ENCODE results near the gene PCDH9. TPM values are rescaled to one million over a fixed set of nuclear protein-coding genes. Genes with fewer than 3 reads are reported as not detected.

The PCDH9 gene
- total RNA-seq, 1 experiment from 2014 or later: 5.8 TPM

GRCh38 chr13:66835040-66835628 lies 395.0 kb downstream of the PCDH9 start:
- DNase-seq (ENCODE audit: low spot score): peak; percentile 66
- ChIA-PET POLR2A (ENCODE audit: low non-redundant PET) (no interaction called here), CTCF (no interaction called here)
- Histone ChIP-seq H3K27ac (ENCODE audit: low read depth, low read length, poor library complexity, severe bottlenecking) (no peak overlapping the region), H3K27me3 (replicated peaks; ENCODE audit: insufficient read depth, low read depth, low read length, poor library complexity) (no peaks in the 10 kb centered on the region), H3K4me3 (ENCODE audit: low read depth, low read length, poor library complexity, severe bottlenecking) (no peak overlapping the region), H3K4me1 (ENCODE audit: insufficient read depth, low read length, poor library complexity, severe bottlenecking) (peaks cover 6% of the 10 kb centered on the region), H3K9me3 (ENCODE audit: low read depth, low read length, poor library complexity, severe bottlenecking) (no peaks in the 10 kb centered on the region), H3K36me3 (ENCODE audit: insufficient read depth, low read length, poor library complexity, severe bottlenecking) (no peaks in the 10 kb centered on the region)
- TF ChIP-seq EZH2 (IDR thresholded peaks at IDR 0.05; ENCODE audit: borderline replicate concordance, low read depth, low read length, poor library complexity, severe bottlenecking) (no peak), CTCF (conservative IDR thresholded peaks at IDR 0.05; ENCODE audit: low read depth, low read length) (no peak)
- intact Hi-C loops (cut with micrococcal nuclease; ENCODE audit: unreplicated experiment): no loop called here
- no TSS peak for BruUV-seq (replicated peaks)

DNA sequence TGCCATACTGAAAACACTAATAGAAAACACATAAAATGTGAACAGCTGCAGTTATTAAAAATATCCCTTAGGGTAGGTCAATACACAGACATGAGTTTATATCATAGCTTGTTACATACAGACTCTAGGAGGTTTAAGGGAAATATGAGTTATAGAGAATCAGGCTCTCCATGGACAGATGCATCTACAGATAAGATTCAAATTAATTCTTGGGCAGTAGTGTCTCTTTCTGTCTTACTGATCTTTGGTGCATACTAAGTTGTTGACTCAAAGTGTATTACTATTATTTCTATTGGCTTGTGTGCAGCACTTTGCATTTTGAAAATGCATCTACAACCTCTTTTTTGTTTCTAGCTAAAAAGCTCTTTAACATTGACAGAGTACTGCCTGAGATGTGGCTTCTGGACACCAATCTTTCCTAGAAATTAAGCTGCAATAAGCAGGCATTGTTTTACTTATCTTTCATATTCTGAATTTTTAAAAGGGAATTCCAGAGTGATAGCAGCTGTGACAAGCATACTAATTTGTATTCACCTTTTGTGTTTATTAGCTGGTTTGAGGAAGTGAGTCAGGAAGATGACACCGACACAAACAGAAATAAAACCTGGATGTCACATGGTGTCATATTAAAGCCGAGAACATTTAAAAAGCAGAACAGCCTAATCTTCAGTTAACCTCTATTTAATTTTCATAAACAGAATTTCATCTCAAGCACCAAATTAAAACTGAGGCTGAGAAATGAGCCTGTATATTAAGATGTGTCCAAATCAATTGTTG lies 399.0 kb downstream of the PCDH9 start:
- no peak for DNase-seq (ENCODE audit: low spot score)
- no peak for TF ChIP-seq CTCF (conservative IDR thresholded peaks at IDR 0.05; ENCODE audit: low read depth, low read length)
- no peak for TF ChIP-seq EZH2 (IDR thresholded peaks at IDR 0.05; ENCODE audit: borderline replicate concordance, low read depth, low read length, poor library complexity, severe bottlenecking)

DNA sequence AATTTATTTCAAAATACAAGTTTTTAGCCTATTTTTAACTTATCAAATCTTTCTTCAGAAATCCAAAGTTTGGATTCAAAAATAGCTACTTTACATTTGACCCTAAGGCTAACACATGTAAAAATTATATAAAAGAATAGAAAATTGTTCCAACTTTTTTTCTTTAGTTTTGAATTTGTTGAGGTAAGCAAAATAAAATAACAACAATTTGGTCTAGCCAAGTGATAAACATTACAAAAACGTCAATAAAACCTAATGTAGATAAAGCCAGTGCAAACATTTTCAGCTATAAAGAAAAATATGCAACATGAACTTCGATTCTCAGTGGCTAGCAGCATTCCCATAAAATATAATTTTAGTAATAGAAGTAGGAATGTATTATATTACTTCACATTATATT lies 400.3 kb downstream of the PCDH9 start:
- ChIA-PET POLR2A (ENCODE audit: low non-redundant PET) (no interaction called here), CTCF (no interaction called here)
- TF ChIP-seq EZH2 (IDR thresholded peaks at IDR 0.05; ENCODE audit: borderline replicate concordance, low read depth, low read length, poor library complexity, severe bottlenecking) (no peak), CTCF (conservative IDR thresholded peaks at IDR 0.05; ENCODE audit: low read depth, low read length) (no peak)
- no peak for DNase-seq (ENCODE audit: low spot score)
- Histone ChIP-seq H3K9me3 (ENCODE audit: low read depth, low read length, poor library complexity, severe bottlenecking) (no peaks in the 10 kb centered on the region), H3K27me3 (replicated peaks; ENCODE audit: insufficient read depth, low read depth, low read length, poor library complexity) (no peaks in the 10 kb centered on the region), H3K27ac (ENCODE audit: low read depth, low read length, poor library complexity, severe bottlenecking) (no peak overlapping the region), H3K4me1 (ENCODE audit: insufficient read depth, low read length, poor library complexity, severe bottlenecking) (no peaks in the 10 kb centered on the region), H3K4me3 (ENCODE audit: low read depth, low read length, poor library complexity, severe bottlenecking) (no peak overlapping the region), H3K36me3 (ENCODE audit: insufficient read depth, low read length, poor library complexity, severe bottlenecking) (no peaks in the 10 kb centered on the region)
- intact Hi-C loops (cut with micrococcal nuclease; ENCODE audit: unreplicated experiment): no loop called here
- no TSS peak for BruUV-seq (replicated peaks)

More for the DNA sequence above, 399.0 kb downstream of the PCDH9 start:
- Histone ChIP-seq H3K27ac (ENCODE audit: low read depth, low read length, poor library complexity, severe bottlenecking) (no peak overlapping the region), H3K36me3 (ENCODE audit: insufficient read depth, low read length, poor library complexity, severe bottlenecking) (no peaks in the 10 kb centered on the region), H3K9me3 (ENCODE audit: low read depth, low read length, poor library complexity, severe bottlenecking) (no peaks in the 10 kb centered on the region), H3K4me1 (ENCODE audit: insufficient read depth, low read length, poor library complexity, severe bottlenecking) (peaks cover 6% of the 10 kb centered on the region), H3K4me3 (ENCODE audit: low read depth, low read length, poor library complexity, severe bottlenecking) (no peak overlapping the region), H3K27me3 (replicated peaks; ENCODE audit: insufficient read depth, low read depth, low read length, poor library complexity) (no peaks in the 10 kb centered on the region)
- intact Hi-C loops (cut with micrococcal nuclease; ENCODE audit: unreplicated experiment): no loop called here
- POLR2A ChIA-PET (ENCODE audit: low non-redundant PET): no interaction called here
- BruUV-seq (replicated peaks): no TSS peak
- CTCF ChIA-PET: no interaction called here

Data from A673 (cell line).